Neuronal stem cell (in vitro differentiated cells): ENCODE results near the gene LRP1.

Experiments
- DNase-seq: peaks from one replicate; pipeline ENCODE4 v3.0.0-alpha.2; 2013; ENCODE audit warnings: low spot score
- H2AFZ ChIP-seq: one replicate; pipeline ENCODE4 v1.6.1; 2013; ENCODE audit warnings: mild to moderate bottlenecking, low read length, inconsistent platforms
- H2AK5ac ChIP-seq: 2 replicates; pipeline ENCODE4 v1.6.1; 2013; ENCODE audit warnings: low read depth, mild to moderate bottlenecking, inconsistent platforms, low read length, moderate library complexity, mixed read lengths
- H2BK120ac ChIP-seq: 2 replicates; pipeline ENCODE4 v1.6.1; 2013; ENCODE audit warnings: low read depth, mild to moderate bottlenecking, inconsistent platforms, low read length, moderate library complexity, mixed read lengths
- H2BK12ac ChIP-seq: one replicate; pipeline ENCODE4 v1.6.1; 2013; ENCODE audit warnings: low read length, inconsistent platforms
- H2BK15ac ChIP-seq: 2 replicates; pipeline ENCODE4 v1.6.1; 2013; ENCODE audit warnings: mild to moderate bottlenecking, low read length, inconsistent platforms, mixed read lengths
- H2BK5ac ChIP-seq: one replicate; pipeline ENCODE4 v1.6.1; 2013; ENCODE audit warnings: inconsistent platforms, mild to moderate bottlenecking, low read length, moderate library complexity
- H3K14ac ChIP-seq: one replicate; pipeline ENCODE4 v1.6.1; 2013; ENCODE audit warnings: low read length, inconsistent platforms
- H3K18ac ChIP-seq: 2 replicates; pipeline ENCODE4 v1.6.1; 2013; ENCODE audit warnings: low read length, inconsistent platforms
- H3K23ac ChIP-seq: 2 replicates; pipeline ENCODE4 v1.6.1; 2013; ENCODE audit warnings: low read depth, mild to moderate bottlenecking, mixed read lengths, low read length, inconsistent platforms; ENCODE audit not compliant: poor library complexity
- H3K27ac ChIP-seq: replicated peaks from 3 replicates; pipeline ENCODE4 v1.5.1; 2013; ENCODE audit warnings: low read length, inconsistent platforms
- H3K27me3 ChIP-seq, 3 experiments: 2 replicates each; pipeline ENCODE4 v1.6.1; 2013; ENCODE audit warnings: low read length in 3 of 3, mild to moderate bottlenecking in 2 of 3, inconsistent platforms in 1 of 3, low read depth in 1 of 3, mixed read lengths in 1 of 3, moderate library complexity in 1 of 3; ENCODE audit not compliant: control insufficient read depth in 3 of 3, insufficient read depth in 3 of 3
- H3K36me3 ChIP-seq, 2 donors: replicated peaks in 1 of 2; 2 replicates each; pipeline ENCODE4 v1.6.1; 2013; ENCODE audit warnings: low read length in 2 of 2; ENCODE audit not compliant: control insufficient read depth in 2 of 2, insufficient read depth in 2 of 2
- H3K4ac ChIP-seq: 2 replicates; pipeline ENCODE4 v1.6.1; 2013; ENCODE audit warnings: inconsistent platforms, mild to moderate bottlenecking, low read length, moderate library complexity
- H3K4me1 ChIP-seq, 2 donors: 1 replicate in 1 of 2; 2 replicates in 1 of 2; pipeline ENCODE4 v1.6.1; 2013; ENCODE audit warnings: low read length in 2 of 2, low read depth in 1 of 2; ENCODE audit not compliant: control insufficient read depth in 2 of 2, insufficient read depth in 1 of 2
- H3K4me2 ChIP-seq: one replicate; pipeline ENCODE4 v1.6.1; 2013; ENCODE audit warnings: mild to moderate bottlenecking, low read length, inconsistent platforms; ENCODE audit not compliant: insufficient read depth, poor library complexity, severe bottlenecking
- H3K4me3 ChIP-seq, 2 donors: 2 replicates each; pipeline ENCODE4 v1.5.1; 2013; ENCODE audit warnings: low read length in 2 of 2, mild to moderate bottlenecking in 2 of 2, inconsistent platforms in 1 of 2, moderate library complexity in 1 of 2
- H3K79me1 ChIP-seq: one replicate; pipeline ENCODE4 v1.6.1; 2013; ENCODE audit warnings: low read depth, mild to moderate bottlenecking, inconsistent platforms, low read length, moderate library complexity
- H3K9ac ChIP-seq: one replicate; pipeline ENCODE4 v1.6.1; 2013; ENCODE audit warnings: mild to moderate bottlenecking, low read depth, low read length, inconsistent platforms; ENCODE audit not compliant: poor library complexity
- H3K9me3 ChIP-seq, 2 donors: replicated peaks in 1 of 2; 2 replicates each; pipeline versions ENCODE3 to v1.6.1; 2013; ENCODE audit warnings: low read length in 2 of 2, mild to moderate bottlenecking in 2 of 2, inconsistent platforms in 1 of 2, low read depth in 1 of 2, mixed read lengths in 1 of 2, moderate library complexity in 1 of 2; ENCODE audit not compliant: control insufficient read depth in 2 of 2, insufficient read depth in 1 of 2
- H4K8ac ChIP-seq: one replicate; pipeline ENCODE4 v1.6.1; 2013; ENCODE audit warnings: low read depth, mild to moderate bottlenecking, inconsistent platforms, low read length, moderate library complexity
- H4K91ac ChIP-seq: one replicate; pipeline ENCODE4 v1.6.1; 2013; ENCODE audit warnings: low read length, low read depth, mild to moderate bottlenecking, inconsistent platforms; ENCODE audit not compliant: poor library complexity
- WGBS, 2 donors: extraction: QIAGEN DNeasy Blood & Tissue Kit; methylation state at CpG; one replicate each; pipeline ENCODE4 v1.1.7; 2013; ENCODE audit warnings: missing lambda C conversion rate in 2 of 2, mixed read lengths in 1 of 2; ENCODE audit not compliant: insufficient read length in 2 of 2, insufficient replicate concordance in 1 of 2; ENCODE audit errors: extremely low coverage in 2 of 2; 5-methylcytosine and 5-hydroxymethylcytosine counted together

The LRP1 gene

DNA sequence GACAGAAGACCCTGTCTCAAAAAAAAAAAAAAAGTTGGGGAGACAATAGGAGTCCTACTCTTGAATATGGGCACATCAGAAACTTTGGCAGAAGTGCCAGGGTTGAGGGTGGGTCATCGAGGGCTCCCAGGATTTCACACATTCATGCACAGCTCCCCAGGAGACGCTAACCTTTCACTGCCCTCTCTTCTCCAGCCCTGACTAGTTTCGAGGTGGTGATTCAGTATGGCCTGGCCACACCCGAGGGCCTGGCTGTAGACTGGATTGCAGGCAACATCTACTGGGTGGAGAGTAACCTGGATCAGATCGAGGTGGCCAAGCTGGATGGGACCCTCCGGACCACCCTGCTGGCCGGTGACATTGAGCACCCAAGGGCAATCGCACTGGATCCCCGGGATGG is 48.6 kb downstream of the LRP1 start:
- Histone ChIP-seq H2BK5ac (peak overlapping the region; percentile 15), H3K9me3 (no peaks in the 10 kb centered on the region), H4K8ac (no peak overlapping the region), H3K23ac (no peak overlapping the region), H4K91ac (no peak overlapping the region), H3K4ac (no peak overlapping the region), H3K4me1 (no peaks in the 10 kb centered on the region), H3K14ac (no peak overlapping the region), H3K27ac (no peak overlapping the region), H3K27me3 (no peaks in the 10 kb centered on the region), H2BK120ac (no peak overlapping the region), H3K79me1 (peaks cover 4% of the 10 kb centered on the region), H3K9ac (no peak overlapping the region), H2BK12ac (no peak overlapping the region), H2AFZ (no peak overlapping the region), H2BK15ac (no peak overlapping the region), H3K36me3 (peaks cover 62 to 95% of the 10 kb centered on the region in 2 donors), H3K18ac (no peak overlapping the region), H3K4me2 (no peak overlapping the region), H2AK5ac (no peak overlapping the region), H3K4me3 (no peak overlapping the region)
- no CpG with 5 or more reads among the region's 9 CpGs for WGBS, 2 donors
- DNase-seq: no peak

DNA sequence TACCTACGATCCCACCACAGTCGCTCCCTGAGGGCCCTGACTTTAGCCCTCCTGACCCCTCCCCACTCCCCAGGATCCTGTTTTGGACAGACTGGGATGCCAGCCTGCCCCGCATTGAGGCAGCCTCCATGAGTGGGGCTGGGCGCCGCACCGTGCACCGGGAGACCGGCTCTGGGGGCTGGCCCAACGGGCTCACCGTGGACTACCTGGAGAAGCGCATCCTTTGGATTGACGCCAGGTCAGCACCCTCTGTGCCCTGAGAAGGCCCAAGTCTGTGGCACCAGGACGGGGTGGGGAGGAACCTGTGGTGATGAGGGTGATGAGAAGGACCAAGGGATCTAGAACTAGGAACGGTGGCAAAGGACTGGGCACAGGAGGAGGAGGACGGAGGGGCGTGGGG is 49.1 kb downstream of the LRP1 start:
- peaks cover 62 to 98% of the 10 kb centered on the region in 2 donors for H3K36me3 ChIP-seq
- no CpG with 5 or more reads among the region's 16 CpGs for WGBS, 2 donors
- H2BK15ac ChIP-seq: no peak overlapping the region
- H3K79me1 ChIP-seq: peaks cover 4% of the 10 kb centered on the region
- no peak overlapping the region for H4K91ac ChIP-seq
- H2AK5ac ChIP-seq: no peak overlapping the region
- H2BK12ac ChIP-seq: no peak overlapping the region
- H2BK5ac ChIP-seq: peak overlapping the region; percentile 15
- H3K4me2 ChIP-seq: no peak overlapping the region
- no peak for DNase-seq
- no peak overlapping the region for H2AFZ ChIP-seq
- H3K4me3 ChIP-seq: no peak overlapping the region
- H3K9ac ChIP-seq: no peak overlapping the region
- no peak overlapping the region for H3K18ac ChIP-seq
- no peak overlapping the region for H4K8ac ChIP-seq
- H3K4me1 ChIP-seq: no peaks in the 10 kb centered on the region
- H3K23ac ChIP-seq: no peak overlapping the region
- no peak overlapping the region for H3K27ac ChIP-seq
- H3K9me3 ChIP-seq: no peaks in the 10 kb centered on the region
- H3K4ac ChIP-seq: no peak overlapping the region
- H3K27me3 ChIP-seq: no peaks in the 10 kb centered on the region
- H3K14ac ChIP-seq: no peak overlapping the region
- no peak overlapping the region for H2BK120ac ChIP-seq

DNA sequence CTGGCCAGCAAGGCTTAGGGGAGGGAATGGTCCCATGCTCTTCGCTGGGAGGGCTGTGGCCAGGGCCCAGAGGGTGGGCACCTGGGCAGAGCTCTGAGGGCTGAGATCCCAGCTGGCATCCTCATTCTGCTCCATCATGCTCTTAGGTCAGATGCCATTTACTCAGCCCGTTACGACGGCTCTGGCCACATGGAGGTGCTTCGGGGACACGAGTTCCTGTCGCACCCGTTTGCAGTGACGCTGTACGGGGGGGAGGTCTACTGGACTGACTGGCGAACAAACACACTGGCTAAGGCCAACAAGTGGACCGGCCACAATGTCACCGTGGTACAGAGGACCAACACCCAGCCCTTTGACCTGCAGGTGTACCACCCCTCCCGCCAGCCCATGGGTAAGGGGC is 49.9 kb downstream of the LRP1 start:
- H2BK15ac ChIP-seq: no peak overlapping the region
- H3K14ac ChIP-seq: no peak overlapping the region
- H2BK12ac ChIP-seq: no peak overlapping the region
- no peak overlapping the region for H2BK120ac ChIP-seq
- H3K4me3 ChIP-seq: no peak overlapping the region
- H3K23ac ChIP-seq: peak overlapping the region; percentile 59
- peaks cover 60 to 95% of the 10 kb centered on the region in 2 donors for H3K36me3 ChIP-seq
- H3K4ac ChIP-seq: no peak overlapping the region
- no peak overlapping the region for H3K27ac ChIP-seq
- no peak overlapping the region for H2BK5ac ChIP-seq
- H3K18ac ChIP-seq: no peak overlapping the region
- no peak overlapping the region for H4K91ac ChIP-seq
- peak overlapping the region; percentile 57 for H4K8ac ChIP-seq
- no peak overlapping the region for H2AK5ac ChIP-seq
- H3K9ac ChIP-seq: no peak overlapping the region
- H3K9me3 ChIP-seq: no peaks in the 10 kb centered on the region
- H3K79me1 ChIP-seq: peaks cover 4% of the 10 kb centered on the region
- no peaks in the 10 kb centered on the region for H3K4me1 ChIP-seq
- no peak overlapping the region for H3K4me2 ChIP-seq
- no peak for DNase-seq
- H3K27me3 ChIP-seq: no peaks in the 10 kb centered on the region
- H2AFZ ChIP-seq: no peak overlapping the region
- no CpG with 5 or more reads among the region's 14 CpGs for WGBS, 2 donors

DNA sequence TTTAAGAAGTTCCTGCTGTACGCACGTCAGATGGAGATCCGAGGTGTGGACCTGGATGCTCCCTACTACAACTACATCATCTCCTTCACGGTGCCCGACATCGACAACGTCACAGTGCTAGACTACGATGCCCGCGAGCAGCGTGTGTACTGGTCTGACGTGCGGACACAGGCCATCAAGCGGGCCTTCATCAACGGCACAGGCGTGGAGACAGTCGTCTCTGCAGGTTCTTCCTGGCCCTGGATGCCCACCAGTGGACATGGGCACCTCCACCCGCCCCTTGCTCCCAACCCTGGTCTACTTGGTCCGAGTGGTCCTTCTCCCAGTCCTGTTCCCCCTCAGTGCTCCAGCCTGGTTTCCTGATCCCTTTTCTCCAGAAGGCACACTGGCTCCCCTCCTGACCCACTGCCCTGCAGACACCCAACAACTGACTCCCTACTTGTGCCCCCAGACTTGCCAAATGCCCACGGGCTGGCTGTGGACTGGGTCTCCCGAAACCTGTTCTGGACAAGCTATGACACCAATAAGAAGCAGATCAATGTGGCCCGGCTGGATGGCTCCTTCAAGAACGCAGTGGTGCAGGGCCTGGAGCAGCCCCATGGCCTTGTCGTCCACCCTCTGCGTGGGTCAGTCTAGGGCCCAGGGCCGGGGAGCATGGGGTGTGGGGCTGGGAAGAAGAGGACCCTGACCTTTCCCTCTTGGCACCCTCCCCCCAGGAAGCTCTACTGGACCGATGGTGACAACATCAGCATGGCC is 51.2 kb downstream of the LRP1 start:
- no peak overlapping the region for H3K4ac ChIP-seq
- no peaks in the 10 kb centered on the region for H3K4me1 ChIP-seq
- H3K18ac ChIP-seq: no peak overlapping the region
- H2BK120ac ChIP-seq: no peak overlapping the region
- no peak for DNase-seq
- H3K4me2 ChIP-seq: no peak overlapping the region
- no peak overlapping the region for H2AFZ ChIP-seq
- H3K79me1 ChIP-seq: peaks cover 11% of the 10 kb centered on the region
- no peak overlapping the region for H4K91ac ChIP-seq
- no peak overlapping the region for H2BK15ac ChIP-seq
- H3K27me3 ChIP-seq: no peaks in the 10 kb centered on the region
- H3K9me3 ChIP-seq: no peaks in the 10 kb centered on the region
- H2BK5ac ChIP-seq: no peak overlapping the region
- H3K4me3 ChIP-seq: no peak overlapping the region
- H3K36me3 ChIP-seq: peaks cover 62 to 96% of the 10 kb centered on the region in 2 donors
- no peak overlapping the region for H4K8ac ChIP-seq
- H2BK12ac ChIP-seq: no peak overlapping the region
- H3K9ac ChIP-seq: peak overlapping the region; percentile 50
- H3K23ac ChIP-seq: no peak overlapping the region
- H2AK5ac ChIP-seq: no peak overlapping the region
- H3K27ac ChIP-seq: no peak overlapping the region
- no CpG with 5 or more reads among the region's 27 CpGs for WGBS, 2 donors
- no peak overlapping the region for H3K14ac ChIP-seq
